Measurements from ENCODE around the gene FBXW11. TPM values are rescaled to one million over a fixed set of nuclear protein-coding genes. Genes with fewer than 3 reads are reported as not detected.

The FBXW11 gene
- total RNA-seq, 1 experiment from 2014 or later, result 52.0 TPM

DNA sequence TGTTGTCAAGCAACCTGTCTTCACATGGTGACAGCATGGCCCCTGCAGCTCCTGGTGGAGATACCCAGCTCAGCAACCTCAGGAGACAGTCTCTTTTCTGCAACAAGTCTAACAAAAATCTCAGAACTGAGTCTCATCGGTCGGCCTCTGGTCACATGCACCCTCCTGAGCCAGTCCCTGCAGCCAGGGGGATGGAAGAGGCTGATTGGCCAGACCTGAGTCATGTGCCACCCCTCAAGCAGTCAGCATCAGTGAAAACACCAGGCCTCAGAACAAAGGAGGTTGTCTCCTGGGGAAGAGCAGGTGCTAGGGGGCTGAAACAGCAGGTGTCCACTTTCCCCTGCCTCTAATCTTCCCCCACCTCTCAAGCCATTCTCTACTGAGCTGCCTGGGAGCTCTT, 166.4 kb downstream of the FBXW11 start:
- no peak for DNase-seq (ENCODE audit: low read depth, low spot score)
- TF ChIP-seq TCF7L2 (IDR thresholded peaks at IDR 0.05; ENCODE audit: borderline replicate concordance, extremely low read depth, insufficient read depth, insufficient read length) (no peak), POLR2A (IDR thresholded peaks at IDR 0.05; ENCODE audit: borderline replicate concordance, extremely low read depth, insufficient read depth, insufficient read length) (no peak), POLR2AphosphoS5 (IDR thresholded peaks at IDR 0.05; ENCODE audit: low read depth, low read length) (no peak), CBX3 (IDR thresholded peaks at IDR 0.05; ENCODE audit: low read depth) (no peak), RAD21 (IDR thresholded peaks at IDR 0.05; ENCODE audit: low read depth) (no peak), FOSL1 (IDR thresholded peaks at IDR 0.05; ENCODE audit: low read depth) (no peak), CTCF (IDR thresholded peaks at IDR 0.05 in 2 of 3, conservative IDR thresholded peaks at IDR 0.05 in 1 of 3; ENCODE audit: borderline replicate concordance in 1 of 3, insufficient read depth in 1 of 3, low read depth in 2 of 3, low read length in 2 of 3) (no peak), SRF (IDR thresholded peaks at IDR 0.05; ENCODE audit: low read depth) (no peak), JUND (IDR thresholded peaks at IDR 0.05) (no peak), CEBPB (IDR thresholded peaks at IDR 0.05; ENCODE audit: low read depth) (no peak), YY1 (IDR thresholded peaks at IDR 0.05; ENCODE audit: extremely low read depth, insufficient replicate concordance, low read depth, low read length) (no peak), MAX (IDR thresholded peaks at IDR 0.05) (no peak), ZFX (IDR thresholded peaks at IDR 0.05) (no peak), EZH2 (IDR thresholded peaks at IDR 0.05) (no peak), ZNF274 (IDR thresholded peaks at IDR 0.05; ENCODE audit: low read depth, low read length) (no peak), SP1 (IDR thresholded peaks at IDR 0.05; ENCODE audit: low read depth) (no peak)
- TF ChIP-seq, protein P1, sequence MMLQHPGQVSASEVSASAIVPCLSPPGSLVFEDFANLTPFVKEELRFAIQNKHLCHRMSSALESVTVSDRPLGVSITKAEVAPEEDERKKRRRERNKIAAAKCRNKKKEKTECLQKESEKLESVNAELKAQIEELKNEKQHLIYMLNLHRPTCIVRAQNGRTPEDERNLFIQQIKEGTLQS (IDR thresholded peaks at IDR 0.05), result no peak
- TF ChIP-seq, protein P2, sequence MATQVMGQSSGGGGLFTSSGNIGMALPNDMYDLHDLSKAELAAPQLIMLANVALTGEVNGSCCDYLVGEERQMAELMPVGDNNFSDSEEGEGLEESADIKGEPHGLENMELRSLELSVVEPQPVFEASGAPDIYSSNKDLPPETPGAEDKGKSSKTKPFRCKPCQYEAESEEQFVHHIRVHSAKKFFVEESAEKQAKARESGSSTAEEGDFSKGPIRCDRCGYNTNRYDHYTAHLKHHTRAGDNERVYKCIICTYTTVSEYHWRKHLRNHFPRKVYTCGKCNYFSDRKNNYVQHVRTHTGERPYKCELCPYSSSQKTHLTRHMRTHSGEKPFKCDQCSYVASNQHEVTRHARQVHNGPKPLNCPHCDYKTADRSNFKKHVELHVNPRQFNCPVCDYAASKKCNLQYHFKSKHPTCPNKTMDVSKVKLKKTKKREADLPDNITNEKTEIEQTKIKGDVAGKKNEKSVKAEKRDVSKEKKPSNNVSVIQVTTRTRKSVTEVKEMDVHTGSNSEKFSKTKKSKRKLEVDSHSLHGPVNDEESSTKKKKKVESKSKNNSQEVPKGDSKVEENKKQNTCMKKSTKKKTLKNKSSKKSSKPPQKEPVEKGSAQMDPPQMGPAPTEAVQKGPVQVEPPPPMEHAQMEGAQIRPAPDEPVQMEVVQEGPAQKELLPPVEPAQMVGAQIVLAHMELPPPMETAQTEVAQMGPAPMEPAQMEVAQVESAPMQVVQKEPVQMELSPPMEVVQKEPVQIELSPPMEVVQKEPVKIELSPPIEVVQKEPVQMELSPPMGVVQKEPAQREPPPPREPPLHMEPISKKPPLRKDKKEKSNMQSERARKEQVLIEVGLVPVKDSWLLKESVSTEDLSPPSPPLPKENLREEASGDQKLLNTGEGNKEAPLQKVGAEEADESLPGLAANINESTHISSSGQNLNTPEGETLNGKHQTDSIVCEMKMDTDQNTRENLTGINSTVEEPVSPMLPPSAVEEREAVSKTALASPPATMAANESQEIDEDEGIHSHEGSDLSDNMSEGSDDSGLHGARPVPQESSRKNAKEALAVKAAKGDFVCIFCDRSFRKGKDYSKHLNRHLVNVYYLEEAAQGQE (IDR thresholded peaks at IDR 0.05; ENCODE audit: low read depth), result no peak
- TF ChIP-seq, protein P3, sequence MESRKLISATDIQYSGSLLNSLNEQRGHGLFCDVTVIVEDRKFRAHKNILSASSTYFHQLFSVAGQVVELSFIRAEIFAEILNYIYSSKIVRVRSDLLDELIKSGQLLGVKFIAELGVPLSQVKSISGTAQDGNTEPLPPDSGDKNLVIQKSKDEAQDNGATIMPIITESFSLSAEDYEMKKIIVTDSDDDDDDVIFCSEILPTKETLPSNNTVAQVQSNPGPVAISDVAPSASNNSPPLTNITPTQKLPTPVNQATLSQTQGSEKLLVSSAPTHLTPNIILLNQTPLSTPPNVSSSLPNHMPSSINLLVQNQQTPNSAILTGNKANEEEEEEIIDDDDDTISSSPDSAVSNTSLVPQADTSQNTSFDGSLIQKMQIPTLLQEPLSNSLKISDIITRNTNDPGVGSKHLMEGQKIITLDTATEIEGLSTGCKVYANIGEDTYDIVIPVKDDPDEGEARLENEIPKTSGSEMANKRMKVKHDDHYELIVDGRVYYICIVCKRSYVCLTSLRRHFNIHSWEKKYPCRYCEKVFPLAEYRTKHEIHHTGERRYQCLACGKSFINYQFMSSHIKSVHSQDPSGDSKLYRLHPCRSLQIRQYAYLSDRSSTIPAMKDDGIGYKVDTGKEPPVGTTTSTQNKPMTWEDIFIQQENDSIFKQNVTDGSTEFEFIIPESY (IDR thresholded peaks at IDR 0.05; ENCODE audit: extremely low read depth, insufficient replicate concordance, low read length), result no peak
- Histone ChIP-seq H4K20me1 (ENCODE audit: insufficient read depth) (no peaks in the 10 kb centered on the region), H3K36me3 (ENCODE audit: control insufficient read depth in 1 of 2, insufficient read depth in 2 of 2, low read length in 2 of 2) (no peaks in the 10 kb centered on the region), H3K9ac (ENCODE audit: low read length) (no peak overlapping the region), H2AFZ (ENCODE audit: low read depth, low read length, poor library complexity, severe bottlenecking) (no peak overlapping the region), H3K4me2 (ENCODE audit: low read length) (no peak overlapping the region), H3K9me3 (ENCODE audit: control insufficient read depth in 1 of 2, insufficient read depth in 1 of 2, low read depth in 1 of 2, low read length in 2 of 2) (no peaks in the 10 kb centered on the region), H3K79me2 (ENCODE audit: insufficient read depth, low read length) (no peaks in the 10 kb centered on the region), H3K4me1 (ENCODE audit: control insufficient read depth in 1 of 2, insufficient read depth in 2 of 2, low read length in 2 of 2) (peaks cover 3 to 10% of the 10 kb centered on the region in 2 experiments; a peak in 2 of 4 replicates), H3K9me2 (ENCODE audit: insufficient read depth) (no peaks in the 10 kb centered on the region), H3K27me3 (ENCODE audit: insufficient read depth, low read length) (no peaks in the 10 kb centered on the region), H3K27ac (ENCODE audit: low read depth, low read length) (no peak overlapping the region), H3K4me3 (replicated peaks in 1 of 2; ENCODE audit: low read depth in 1 of 2, low read length in 2 of 2) (no peak overlapping the region)
- BruUV-seq (replicated peaks), result no TSS peak
- ChIA-PET POLR2A (no interaction called here), RAD21 (ENCODE audit: low non-redundant PET in 1 of 2, low total read pairs in 2 of 2, uncharacterized antibody in 2 of 2, unreplicated experiment in 2 of 2) (no interaction called here), CTCF (interaction anchor here (1.4 kb wide), 1 partner anchor 9 kb away, joined by 3 read pairs; no protein-coding TSS in a partner anchor)
- intact Hi-C loops (cut with micrococcal nuclease), result no loop called here
- peak; percentile 81 for ATAC-seq
